Endothelial cell of umbilical vein (primary cell): ENCODE measurements around the gene ABHD8. TPM values are rescaled to one million over a fixed set of nuclear protein-coding genes. Genes with fewer than 3 reads are reported as not detected.
A peak's percentile ranks its signal among the peaks of the same experiment; 100 is the strongest.

Experiments used
- BruUV-seq: library from RNA; stranded (reverse); fragments of 400-500 nt; replicated peaks from 2 replicates; lab custom pipeline; 2021; lab: Mats Ljungman, UMichigan
- CTCF ChIA-PET: fragments of 300-600, 350-600 bp; sonication (Branson Sonifier 250); formaldehyde crosslinking; loops from one replicate; lab custom pipeline; 2021; ENCODE audit warnings: antibody characterized with exemption, inconsistent platforms; lab: Charles Lee
- POLR2A ChIA-PET: fragments of 300-600, 350-600 bp; sonication (Branson Sonifier 250); formaldehyde crosslinking; loops from one replicate; lab custom pipeline; 2021; ENCODE audit warnings: antibody characterized with exemption, inconsistent platforms; lab: Charles Lee
- DNase-seq: peaks from one replicate; pipeline ENCODE4 v3.0.0-alpha.2; 2011; ENCODE audit warnings: low read depth, low spot score
- FAIRE-seq: peaks from 2 replicates; lab custom pipeline; 2011; peaks lifted over from hg19 to GRCh38; lab: Jason Lieb, UNC
- H2AFZ ChIP-seq: 2 replicates; pipeline ENCODE4 v1.6.0; 2012; ENCODE audit warnings: low read depth, low read length, control low read depth, inconsistent platforms
- H3K27ac ChIP-seq: 2 replicates; pipeline ENCODE4 v1.5.1; 2011; ENCODE audit warnings: low read depth, mild to moderate bottlenecking, control low read depth, low read length, moderate library complexity; ENCODE audit not compliant: insufficient read depth
- H3K27me3 ChIP-seq, 2 experiments: 2 replicates each; pipeline versions ENCODE4 v1.6.0 to v1.6.1; 2011; ENCODE audit warnings: low read length in 2 of 2, mixed read lengths in 1 of 2; ENCODE audit not compliant: control insufficient read depth in 2 of 2, insufficient read depth in 2 of 2
- H3K36me3 ChIP-seq, 2 experiments: 2 replicates in 1 of 2; 3 replicates in 1 of 2; pipeline ENCODE4 v1.5.1; 2011; ENCODE audit warnings: low read length in 2 of 2, mild to moderate bottlenecking in 1 of 2, moderate library complexity in 1 of 2; ENCODE audit not compliant: control insufficient read depth in 2 of 2, insufficient read depth in 2 of 2; ENCODE audit errors: extremely low read depth in 1 of 2
- H3K4me1 ChIP-seq: 3 replicates; pipeline ENCODE4 v1.5.1; 2011; ENCODE audit warnings: mild to moderate bottlenecking, low read length; ENCODE audit not compliant: control insufficient read depth, insufficient read depth; ENCODE audit errors: extremely low read depth
- H3K4me2 ChIP-seq: 2 replicates; pipeline ENCODE4 v1.6.1; 2011; ENCODE audit warnings: low read length, control low read depth, mixed read lengths; ENCODE audit not compliant: insufficient read depth
- H3K4me3 ChIP-seq, 3 experiments: fragments of 200-600 bp in 1 of 3; sonication (generic), shearing (Covaris generic) in 1 of 3; replicated peaks in 1 of 3; 2 replicates each; pipeline ENCODE4 v1.5.1; 2011 to 2016; ENCODE audit warnings: control low read depth in 3 of 3, low read length in 3 of 3, mild to moderate bottlenecking in 2 of 3, inconsistent platforms in 1 of 3, low read depth in 1 of 3, moderate library complexity in 1 of 3; ENCODE audit not compliant: insufficient read depth in 1 of 3
- H3K79me2 ChIP-seq: 2 replicates; pipeline ENCODE4 v1.6.0; 2012; ENCODE audit warnings: low read length, inconsistent platforms; ENCODE audit not compliant: control insufficient read depth, insufficient read depth
- H3K9ac ChIP-seq: replicated peaks from 2 replicates; pipeline ENCODE3; 2011; ENCODE audit warnings: low read length, control low read depth; ENCODE audit not compliant: insufficient read depth; ENCODE audit errors: extremely low read depth
- H3K9me1 ChIP-seq: replicated peaks from 3 replicates; pipeline ENCODE4 v1.6.0; 2011; ENCODE audit warnings: mild to moderate bottlenecking, low read length; ENCODE audit not compliant: control insufficient read depth, insufficient read depth; ENCODE audit errors: extremely low read depth
- H3K9me3 ChIP-seq: replicated peaks from 2 replicates; pipeline ENCODE4 v1.5.1; 2012; ENCODE audit warnings: low read length, inconsistent platforms; ENCODE audit not compliant: control insufficient read depth, insufficient read depth
- H4K20me1 ChIP-seq: replicated peaks from 2 replicates; pipeline ENCODE3; 2011; ENCODE audit warnings: mild to moderate bottlenecking, low read length; ENCODE audit not compliant: control insufficient read depth, insufficient read depth; ENCODE audit errors: extremely low read depth
- CTCF ChIP-seq, 2 donors: IDR thresholded peaks; 1 replicate in 1 of 2; 2 replicates in 1 of 2; pipeline ENCODE4 v1.5.1; 2011; ENCODE audit warnings: low read length in 2 of 2, mild to moderate bottlenecking in 2 of 2, moderate library complexity in 2 of 2, control low read depth in 1 of 2, inconsistent platforms in 1 of 2, low read depth in 1 of 2; ENCODE audit not compliant: insufficient read depth in 1 of 2; ENCODE audit errors: extremely low read depth in 1 of 2
- MAX ChIP-seq: IDR thresholded peaks from 2 replicates; pipeline ENCODE4 v1.6.1; 2011; ENCODE audit not compliant: insufficient read depth, insufficient read length
- POLR2A ChIP-seq: IDR thresholded peaks from 2 replicates; pipeline ENCODE4 v1.6.1; 2012; ENCODE audit warnings: low read depth, mild to moderate bottlenecking, control low read depth, low read length
- dilution Hi-C: fragments of 300-500 bp; cut with MboI; formaldehyde crosslinking; loops from one replicate; pipeline ENCODE4 v1.15.0; 2019; ENCODE audit warnings: low sequenced_read_pairs; ENCODE audit not compliant: extremely low pct_ligation_motif_present
- intact Hi-C: fragments of 100-400 bp; cut with micrococcal nuclease; formaldehyde crosslinking; loops from one replicate; pipeline ENCODE4 v1.10.0; 2022
- polyA plus RNA-seq, 4 experiments: library from polyadenylated mRNA; depleted of rRNA in 3 of 4; stranded (reverse) in 3 of 4; unstranded in 1 of 4; fragments of >200 nt; gene quantifications; 2 replicates each; pipeline versions ENCODE4 v1.2.1 to v1.2.3, GENCODE V29; 2011 to 2012; ENCODE audit warnings: missing spikeins in 1 of 4
- total RNA-seq: library from RNA; stranded (reverse); gene quantifications from 2 replicates; pipeline ENCODE4 v1.2.3, GENCODE V29; 2021

Gene ABHD8
- total and polyA plus RNA-seq, 2 donors (not counting 3 experiments of a cell fraction or from before 2014, with no cell fraction given) = 5.9 to 8.7 TPM

- intact Hi-C loops (no loop called here), dilution Hi-C loops (no loop called here)
- ChIA-PET CTCF (interaction anchor here (0.5 to 2.5 kb wide), 10 partner anchors 11 to 109 kb away, joined by 3 to 16 read pairs (median 4); partner anchors contain the start of genes DDA1 and MRPL34), POLR2A (interaction anchor here (0.6 kb wide), 1 partner anchor 19 kb away, joined by 9 read pairs; the partner anchor contains the start of gene DDA1)
- no peaks in the 10 kb centered on the region for H4K20me1 ChIP-seq
- no peak overlapping the region for H3K27ac ChIP-seq
- FAIRE-seq (peak; percentile 79), DNase-seq (peak; percentile 52)
- peaks cover 10% of the 10 kb centered on the region for H3K4me1 ChIP-seq
- no peaks in the 10 kb centered on the region for H3K36me3 ChIP-seq
- no TSS peak for BruUV-seq
- H3K27me3 ChIP-seq = peaks cover 4 to 19% of the 10 kb centered on the region in 2 experiments
- H3K4me2 ChIP-seq = peak overlapping the region; percentile 44
- peak overlapping the region; percentile 47 for H2AFZ ChIP-seq
- H3K79me2 ChIP-seq = no peaks in the 10 kb centered on the region
- no peak overlapping the region for H3K9ac ChIP-seq
- H3K4me3 ChIP-seq = peak overlapping the region; percentile 15 to 24 (median 18)
- no peaks in the 10 kb centered on the region for H3K9me3 ChIP-seq
- TF ChIP-seq CTCF (IDR thresholded peaks at IDR 0.05; ENCODE audit: extremely low read depth in 1 of 2, insufficient read depth in 1 of 2, low read depth in 1 of 2, low read length in 2 of 2) (peak; percentile 48 to 61), POLR2A (no peak), MAX (no peak)
- no peaks in the 10 kb centered on the region for H3K9me1 ChIP-seq
These were observed 24.7 kb upstream of the ABHD8 start for GRCh38 chr19:17327654-17328516.
